GM12865 (cell line): ENCODE results near the gene RANBP1.

Experiments
- DNase-seq: peaks from one replicate; pipeline ENCODE4 v3.0.0; 2010; ENCODE audit warnings: low read depth
- H3K4me3 ChIP-seq: 2 replicates; pipeline ENCODE4 v1.5.1; 2011; ENCODE audit warnings: mild to moderate bottlenecking, low read depth, low read length, control low read depth
- CTCF ChIP-seq: IDR thresholded peaks from 2 replicates; pipeline ENCODE4 v1.5.1; 2011; ENCODE audit warnings: low read length, control low read depth, low read depth, inconsistent platforms; ENCODE audit not compliant: insufficient read depth; ENCODE audit errors: missing control alignments

RANBP1 gene

GRCh38 chr22:20131859-20132685 is 16.2 kb downstream of the RANBP1 start:
- TF ChIP-seq CTCF: no peak
- no peak for DNase-seq
- peak overlapping the region; percentile 84 for H3K4me3 ChIP-seq

GRCh38 chr22:20132686-20133246 is 16.9 kb downstream of the RANBP1 start:
- no peak for TF ChIP-seq CTCF
- DNase-seq: no peak
- peak overlapping the region; percentile 84 for H3K4me3 ChIP-seq

GRCh38 chr22:20133930-20134549 is 18.1 kb downstream of the RANBP1 start:
- TF ChIP-seq CTCF: no peak
- no peak overlapping the region for H3K4me3 ChIP-seq
- no peak for DNase-seq

GRCh38 chr22:20135265-20135664 is 19.4 kb downstream of the RANBP1 start:
- no peak for TF ChIP-seq CTCF
- H3K4me3 ChIP-seq: no peak overlapping the region
- DNase-seq: no peak

- H3K4me3 ChIP-seq: no peak overlapping the region
- DNase-seq: no peak
- TF ChIP-seq CTCF: no peak
Measured at GRCh38 chr22:20135806-20136602, 20.1 kb downstream of the RANBP1 start.

GRCh38 chr22:20136603-20136873 is 20.6 kb downstream of the RANBP1 start:
- no peak for DNase-seq
- no peak overlapping the region for H3K4me3 ChIP-seq
- TF ChIP-seq CTCF: no peak
